BJ (cell line): Measurements from ENCODE around the gene MRFAP1. TPM values are rescaled to one million over a fixed set of nuclear protein-coding genes. Genes with fewer than 3 reads are reported as not detected.
"Not testable (repeated sequence)": the region's sequence is repeated elsewhere in the genome, so short reads cannot be mapped to it uniquely, and the experiment has no call there.

Experiments used
- CTCF ChIA-PET: fragments of 350-600 bp; formaldehyde crosslinking; extraction: SDS; loops from one replicate; lab custom pipeline; 2021; ENCODE audit warnings: antibody characterized with exemption, inconsistent platforms; lab: Yijun Ruan, JAX
- POLR2A ChIA-PET: fragments of 300-600 bp; sonication (Branson Sonifier 250); formaldehyde crosslinking; extraction: SDS; loops from one replicate; lab custom pipeline; 2021; ENCODE audit warnings: antibody characterized with exemption; lab: Charles Lee
- DNase-seq: peaks from one replicate; pipeline ENCODE4 v3.0.0-alpha.2; 2011; ENCODE audit warnings: low read depth
- H3K27me3 ChIP-seq: 2 replicates; pipeline ENCODE4 v1.6.0; 2011; ENCODE audit warnings: low read length; ENCODE audit not compliant: control insufficient read depth, insufficient read depth
- H3K36me3 ChIP-seq: 2 replicates; pipeline ENCODE4 v1.5.1; 2011; ENCODE audit warnings: low read length; ENCODE audit not compliant: control insufficient read depth, insufficient read depth
- H3K4me3 ChIP-seq: 2 replicates; pipeline ENCODE4 v1.5.1; 2011; ENCODE audit warnings: low read depth, mild to moderate bottlenecking, control low read depth, low read length
- CTCF ChIP-seq: IDR thresholded peaks from 2 replicates; pipeline ENCODE4 v1.5.1; 2011; ENCODE audit warnings: low read depth, mild to moderate bottlenecking, control low read depth, inconsistent platforms, low read length, moderate library complexity; ENCODE audit not compliant: insufficient read depth
- polyA plus RNA-seq: library from polyadenylated mRNA; depleted of rRNA; stranded (reverse); fragments of >200 nt; gene quantifications from 2 replicates; pipeline ENCODE4 v1.2.3, GENCODE V29; 2011

The MRFAP1 gene
- polyA plus RNA-seq, 1 experiment = 225 TPM

GRCh38 chr4:6626066-6626465, 14.4 kb upstream of the MRFAP1 start:
- Histone ChIP-seq H3K27me3 (no peaks in the 10 kb centered on the region), H3K4me3 (no peak overlapping the region), H3K36me3 (no peaks in the 10 kb centered on the region)
- POLR2A ChIA-PET = no interaction called here
- no peak for DNase-seq
- TF ChIP-seq CTCF = no peak
- CTCF ChIA-PET = no interaction called here

GRCh38 chr4:6627832-6628231, 12.7 kb upstream of the MRFAP1 start:
- POLR2A ChIA-PET = no interaction called here

DNA sequence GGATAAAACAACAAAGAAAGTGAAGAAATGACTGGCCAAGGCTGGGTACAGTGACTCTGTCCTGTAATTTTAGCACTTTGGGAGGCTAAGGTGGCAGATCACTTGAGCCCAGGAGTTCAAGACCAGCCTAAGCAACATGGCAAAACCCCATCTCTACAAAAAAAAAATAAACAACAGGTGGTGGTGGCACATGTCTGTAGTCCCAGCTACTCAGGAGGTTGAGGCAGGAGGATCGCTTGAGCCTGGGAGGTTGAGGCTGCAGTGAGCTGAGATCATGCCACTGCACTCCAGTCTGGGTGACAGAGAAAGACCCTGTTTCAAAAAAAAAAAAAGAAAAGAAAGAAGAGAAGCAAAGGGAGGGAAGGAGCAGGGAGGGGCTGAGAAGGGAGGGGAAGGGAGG, 12.0 kb upstream of the MRFAP1 start:
- CTCF ChIA-PET, DNase-seq, POLR2A ChIA-PET, H3K36me3 ChIP-seq, H3K4me3 ChIP-seq, H3K27me3 ChIP-seq: not testable (repeated sequence)

More at GRCh38 chr4:6627832-6628231, 12.7 kb upstream of the MRFAP1 start:
- no peak for DNase-seq
- CTCF ChIA-PET = no interaction called here
- Histone ChIP-seq H3K36me3 (no peaks in the 10 kb centered on the region), H3K27me3 (no peaks in the 10 kb centered on the region), H3K4me3 (no peak overlapping the region)
- no peak for TF ChIP-seq CTCF

DNA sequence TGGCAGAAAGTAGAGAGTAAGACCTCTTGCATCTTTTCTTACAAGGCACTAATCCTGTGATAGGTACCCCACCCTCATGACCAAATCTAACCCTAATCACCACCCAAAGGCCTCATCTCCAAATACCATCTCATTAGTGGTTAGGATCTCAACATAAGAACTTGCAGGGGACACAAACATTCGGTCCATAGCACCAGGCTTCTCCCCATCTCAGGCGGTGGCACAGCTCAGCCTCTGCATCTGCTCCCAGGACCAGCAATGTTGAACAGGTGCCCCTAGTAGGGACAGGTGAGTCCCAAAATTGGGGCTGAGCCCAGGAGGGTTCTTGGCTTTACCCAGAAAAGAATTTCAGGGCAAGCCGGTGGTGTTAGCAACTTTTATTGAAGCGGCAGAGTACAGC, 8.4 kb upstream of the MRFAP1 start:
- Histone ChIP-seq H3K27me3 (no peaks in the 10 kb centered on the region), H3K4me3 (no peak overlapping the region), H3K36me3 (no peaks in the 10 kb centered on the region)
- CTCF ChIA-PET = interaction anchor here (0.9 kb wide), 1 partner anchor 58 kb away, joined by 3 read pairs; no protein-coding TSS in a partner anchor
- POLR2A ChIA-PET = no interaction called here
- no peak for DNase-seq
- TF ChIP-seq CTCF = no peak

GRCh38 chr4:6633091-6633906, 7.2 kb upstream of the MRFAP1 start:
- no peak for DNase-seq
- Histone ChIP-seq H3K36me3 (no peaks in the 10 kb centered on the region), H3K4me3 (no peak overlapping the region), H3K27me3 (no peaks in the 10 kb centered on the region)
- ChIA-PET POLR2A (no interaction called here), CTCF (interaction anchor here (0.9 kb wide), 1 partner anchor 57 kb away, joined by 3 read pairs; no protein-coding TSS in a partner anchor)
- TF ChIP-seq CTCF = no peak
